ENCODE data around the gene SLC22A9.
"Not testable (repeated sequence)": the region's sequence is repeated elsewhere in the genome, so short reads cannot be mapped to it uniquely, and the experiment has no call there.

DNA sequence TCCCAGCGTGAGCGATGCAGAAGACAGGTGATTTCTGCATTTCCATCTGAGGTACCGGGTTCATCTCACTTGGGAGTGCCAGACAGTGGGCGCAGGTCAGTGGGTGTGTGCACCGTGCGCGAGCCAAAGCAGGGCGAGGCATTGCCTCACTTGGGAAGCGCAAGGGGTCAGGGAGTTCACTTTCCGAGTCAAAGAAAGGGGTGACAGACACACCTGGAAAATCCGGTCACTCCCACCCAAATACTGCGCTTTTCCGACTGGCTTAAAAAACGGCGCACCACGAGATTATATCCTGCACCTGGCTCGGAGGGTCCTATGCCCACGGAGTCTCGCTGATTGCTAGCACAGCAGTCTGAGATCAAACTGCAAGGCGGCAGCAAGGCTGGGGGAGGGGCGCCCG is 65.8 kb downstream of the SLC22A9 start:
- TF ChIP-seq, protein P1, sequence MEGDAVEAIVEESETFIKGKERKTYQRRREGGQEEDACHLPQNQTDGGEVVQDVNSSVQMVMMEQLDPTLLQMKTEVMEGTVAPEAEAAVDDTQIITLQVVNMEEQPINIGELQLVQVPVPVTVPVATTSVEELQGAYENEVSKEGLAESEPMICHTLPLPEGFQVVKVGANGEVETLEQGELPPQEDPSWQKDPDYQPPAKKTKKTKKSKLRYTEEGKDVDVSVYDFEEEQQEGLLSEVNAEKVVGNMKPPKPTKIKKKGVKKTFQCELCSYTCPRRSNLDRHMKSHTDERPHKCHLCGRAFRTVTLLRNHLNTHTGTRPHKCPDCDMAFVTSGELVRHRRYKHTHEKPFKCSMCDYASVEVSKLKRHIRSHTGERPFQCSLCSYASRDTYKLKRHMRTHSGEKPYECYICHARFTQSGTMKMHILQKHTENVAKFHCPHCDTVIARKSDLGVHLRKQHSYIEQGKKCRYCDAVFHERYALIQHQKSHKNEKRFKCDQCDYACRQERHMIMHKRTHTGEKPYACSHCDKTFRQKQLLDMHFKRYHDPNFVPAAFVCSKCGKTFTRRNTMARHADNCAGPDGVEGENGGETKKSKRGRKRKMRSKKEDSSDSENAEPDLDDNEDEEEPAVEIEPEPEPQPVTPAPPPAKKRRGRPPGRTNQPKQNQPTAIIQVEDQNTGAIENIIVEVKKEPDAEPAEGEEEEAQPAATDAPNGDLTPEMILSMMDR (IDR thresholded peaks at IDR 0.05), result not testable (repeated sequence)
- TF ChIP-seq POLR2AphosphoS5 (IDR thresholded peaks at IDR 0.05), result not testable (repeated sequence)
